ACC112 (cell line): ENCODE results near the gene UST.
"Not testable (repeated sequence)": the region's sequence is repeated elsewhere in the genome, so short reads cannot be mapped to it uniquely, and the experiment has no call there.

Experiments used
- H2AFZ ChIP-seq: fragments of 200-600 bp; sonication (generic); one replicate; pipeline ENCODE4 v1.6.0; 2017; ENCODE audit warnings: antibody characterized with exemption, low read length; ENCODE audit not compliant: unreplicated experiment
- H3K27ac ChIP-seq: fragments of 200-600 bp; sonication (generic); 2 replicates; pipeline ENCODE4 v1.5.1; 2014; ENCODE audit warnings: low read depth, mild to moderate bottlenecking, antibody characterized with exemption, low read length, moderate library complexity
- H3K27me3 ChIP-seq: fragments of 200-600 bp; sonication (generic); 2 replicates; pipeline ENCODE4 v1.6.1; 2014; ENCODE audit warnings: mild to moderate bottlenecking, antibody characterized with exemption, low read length, moderate library complexity, mixed read lengths; ENCODE audit not compliant: insufficient read depth
- H3K36me3 ChIP-seq: fragments of 200-600 bp; sonication (generic); 2 replicates; pipeline ENCODE4 v1.6.1; 2016; ENCODE audit warnings: mild to moderate bottlenecking, antibody characterized with exemption, low read length, moderate library complexity, mixed read lengths; ENCODE audit not compliant: insufficient read depth
- H3K4me1 ChIP-seq: fragments of 200-600 bp; sonication (generic); one replicate; pipeline ENCODE4 v1.6.1; 2016; ENCODE audit warnings: low read length, mixed read lengths; ENCODE audit not compliant: insufficient read depth, unreplicated experiment, control insufficient read depth
- H3K4me3 ChIP-seq: fragments of 200-600 bp; sonication (generic); 2 replicates; pipeline ENCODE4 v1.5.1; 2014; ENCODE audit warnings: mild to moderate bottlenecking, low read depth, low read length
- H3K79me2 ChIP-seq: fragments of 200-600 bp; sonication (generic); one replicate; pipeline ENCODE4 v1.6.0; 2016; ENCODE audit warnings: low read length; ENCODE audit not compliant: control insufficient read depth, unreplicated experiment, insufficient read depth

UST gene

GRCh38 chr6:148973538-148974208 lies 226.8 kb downstream of the UST start:
- no peaks in the 10 kb centered on the region for H3K79me2 ChIP-seq
- no peak overlapping the region for H3K27ac ChIP-seq
- H2AFZ ChIP-seq: no peak overlapping the region
- no peak overlapping the region for H3K4me3 ChIP-seq
- H3K4me1 ChIP-seq: peaks cover 8% of the 10 kb centered on the region
- no peaks in the 10 kb centered on the region for H3K27me3 ChIP-seq
- no peaks in the 10 kb centered on the region for H3K36me3 ChIP-seq

DNA sequence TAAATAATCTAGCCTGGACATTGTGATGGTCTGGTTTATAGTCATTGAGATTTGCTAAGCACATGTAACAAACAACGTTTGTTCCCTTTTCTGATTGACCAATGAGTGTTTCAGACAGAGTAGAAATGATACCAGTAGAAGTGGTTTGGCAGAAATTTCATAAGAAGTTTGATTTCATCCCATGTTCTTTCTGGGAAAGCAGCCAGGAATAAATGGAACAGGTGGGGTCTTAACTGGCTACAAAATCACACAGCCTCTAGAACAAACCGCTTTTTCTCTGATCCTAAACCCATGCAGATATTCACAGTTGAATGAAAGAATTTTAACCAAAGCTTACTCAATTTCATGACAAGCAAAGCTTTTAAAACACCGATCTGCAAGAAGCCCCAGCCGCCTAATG lies 227.5 kb downstream of the UST start:
- no peak overlapping the region for H2AFZ ChIP-seq
- H3K4me3 ChIP-seq: no peak overlapping the region
- H3K27me3 ChIP-seq: no peaks in the 10 kb centered on the region
- H3K79me2 ChIP-seq: no peaks in the 10 kb centered on the region
- no peaks in the 10 kb centered on the region for H3K36me3 ChIP-seq
- H3K4me1 ChIP-seq: peaks cover 8% of the 10 kb centered on the region
- no peak overlapping the region for H3K27ac ChIP-seq

- H3K27me3 ChIP-seq, H3K79me2 ChIP-seq: not testable (repeated sequence)
Observed at GRCh38 chr6:148978298-148978697, 231.5 kb downstream of the UST start.

GRCh38 chr6:148979014-148979901 lies 232.4 kb downstream of the UST start:
- Histone ChIP-seq H3K36me3 (no peaks in the 10 kb centered on the region; the same call in 1 of the 2 replicates), H2AFZ (no peak overlapping the region), H3K27ac (no peak overlapping the region), H3K79me2 (no peaks in the 10 kb centered on the region), H3K4me1 (no peaks in the 10 kb centered on the region), H3K27me3 (no peaks in the 10 kb centered on the region), H3K4me3 (no peak overlapping the region)

More at GRCh38 chr6:148978298-148978697, 231.5 kb downstream of the UST start:
- H3K27ac ChIP-seq, H3K36me3 ChIP-seq, H2AFZ ChIP-seq, H3K4me1 ChIP-seq, H3K4me3 ChIP-seq: not testable (repeated sequence)

GRCh38 chr6:148980234-148980633 lies 233.4 kb downstream of the UST start:
- no peaks in the 10 kb centered on the region for H3K79me2 ChIP-seq
- H3K36me3 ChIP-seq: no peaks in the 10 kb centered on the region; the same call in 1 of the 2 replicates
- no peak overlapping the region for H2AFZ ChIP-seq
- H3K27ac ChIP-seq: no peak overlapping the region
- H3K27me3 ChIP-seq: no peaks in the 10 kb centered on the region
- H3K4me3 ChIP-seq: no peak overlapping the region
- no peaks in the 10 kb centered on the region for H3K4me1 ChIP-seq

- Histone ChIP-seq H3K4me3 (no peak overlapping the region), H3K27ac (no peak overlapping the region), H3K27me3 (no peaks in the 10 kb centered on the region), H3K4me1 (no peaks in the 10 kb centered on the region), H3K36me3 (no peaks in the 10 kb centered on the region; the same call in 1 of the 2 replicates), H3K79me2 (no peaks in the 10 kb centered on the region), H2AFZ (no peak overlapping the region)
Observed at GRCh38 chr6:148981515-148981914, 234.7 kb downstream of the UST start.

DNA sequence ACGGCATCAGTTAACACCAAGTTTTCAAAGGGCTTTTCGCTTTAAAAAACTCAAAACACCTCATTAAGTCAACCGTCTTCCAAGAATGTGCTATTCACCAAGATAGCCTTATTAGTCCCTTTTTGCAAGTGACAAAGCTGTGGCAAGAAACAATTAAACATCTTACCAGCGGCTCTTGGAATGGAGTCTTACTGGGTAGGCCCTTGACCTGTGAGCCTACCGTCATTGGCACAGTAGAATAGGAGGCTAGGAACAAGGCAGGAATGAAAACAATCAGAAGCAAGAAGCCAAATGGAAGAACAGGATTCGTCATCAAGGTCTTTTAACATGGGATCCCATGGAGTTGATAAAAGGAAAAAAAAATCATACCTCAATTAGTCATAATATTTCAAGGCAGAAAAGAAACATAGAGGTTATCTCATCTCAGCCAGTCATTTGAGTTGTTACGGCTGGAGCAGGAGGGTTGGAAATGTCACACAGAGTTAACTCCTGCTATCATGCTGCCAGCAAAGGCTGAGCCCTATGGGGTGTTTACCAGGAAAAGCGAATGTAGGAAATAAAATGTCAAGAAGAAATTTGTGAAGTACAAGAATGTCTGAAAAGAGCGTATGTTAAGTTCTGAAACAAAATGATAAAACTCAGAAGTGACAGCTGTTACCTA lies 236.4 kb downstream of the UST start:
- Histone ChIP-seq H3K79me2 (no peaks in the 10 kb centered on the region), H3K36me3 (no peaks in the 10 kb centered on the region; the same call in 1 of the 2 replicates), H3K4me3 (no peak overlapping the region), H3K27me3 (no peaks in the 10 kb centered on the region), H3K27ac (no peak overlapping the region), H3K4me1 (no peaks in the 10 kb centered on the region), H2AFZ (no peak overlapping the region)

GRCh38 chr6:148983966-148984365 lies 237.1 kb downstream of the UST start:
- H3K27ac ChIP-seq: no peak overlapping the region
- no peaks in the 10 kb centered on the region for H3K27me3 ChIP-seq

DNA sequence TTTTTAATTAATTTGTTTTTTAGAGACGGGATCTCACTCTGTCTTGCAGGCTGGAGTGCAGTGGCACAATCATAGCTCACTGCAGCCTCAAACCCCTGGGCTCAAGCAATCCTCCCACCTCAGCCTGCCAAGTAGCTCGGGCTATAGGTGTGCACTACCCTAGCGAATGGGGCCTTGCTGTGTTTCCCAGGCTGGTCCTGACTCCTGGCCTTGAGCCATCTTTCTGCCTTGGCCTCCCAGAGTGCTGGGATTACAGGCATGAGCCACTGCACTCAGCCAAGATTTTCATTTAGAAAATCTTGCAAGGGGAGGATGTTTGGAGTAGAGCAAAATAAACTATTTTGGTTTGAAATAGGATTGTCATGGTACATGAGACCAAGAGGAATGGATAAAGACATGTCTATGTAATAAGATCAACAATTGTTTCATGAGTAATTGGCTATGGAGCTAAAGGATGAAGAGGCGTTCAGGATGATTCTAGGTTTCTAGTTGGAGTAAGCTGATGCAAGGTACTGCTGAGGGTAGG lies 237.8 kb downstream of the UST start:
- no peaks in the 10 kb centered on the region for H3K27me3 ChIP-seq
- H3K36me3 ChIP-seq: no peaks in the 10 kb centered on the region; the same call in 1 of the 2 replicates
- no peaks in the 10 kb centered on the region for H3K4me1 ChIP-seq
- H3K79me2 ChIP-seq: no peaks in the 10 kb centered on the region
- H2AFZ ChIP-seq: no peak overlapping the region
- no peak overlapping the region for H3K4me3 ChIP-seq
- no peak overlapping the region for H3K27ac ChIP-seq

More at GRCh38 chr6:148983966-148984365, 237.1 kb downstream of the UST start:
- Histone ChIP-seq H3K4me3 (no peak overlapping the region), H3K4me1 (no peaks in the 10 kb centered on the region), H3K36me3 (no peaks in the 10 kb centered on the region; the same call in 1 of the 2 replicates), H3K79me2 (no peaks in the 10 kb centered on the region), H2AFZ (no peak overlapping the region)

GRCh38 chr6:148985499-148985898 lies 238.7 kb downstream of the UST start:
- Histone ChIP-seq H3K36me3 (no peaks in the 10 kb centered on the region; the same call in 1 of the 2 replicates), H2AFZ (no peak overlapping the region), H3K4me3 (no peak overlapping the region), H3K4me1 (no peaks in the 10 kb centered on the region), H3K27me3 (no peaks in the 10 kb centered on the region), H3K27ac (no peak overlapping the region), H3K79me2 (no peaks in the 10 kb centered on the region)
